PFSK-1 (cell line): ENCODE data around the gene CBFB.

ENCODE experiments used
- POLR2AphosphoS5 ChIP-seq: IDR thresholded peaks from 2 replicates; pipeline ENCODE4 v1.6.1; 2012; ENCODE audit warnings: low read depth, mild to moderate bottlenecking, control low read depth, low read length, moderate library complexity
- REST ChIP-seq, 2 experiments: IDR thresholded peaks; 2 replicates each; pipeline versions ENCODE4 v1.6.1 to v1.8.0; 2011 to 2012; ENCODE audit warnings: low read depth in 2 of 2, low read length in 2 of 2, control low read depth in 1 of 2, inconsistent platforms in 1 of 2, mild to moderate bottlenecking in 1 of 2, moderate library complexity in 1 of 2; ENCODE audit not compliant: insufficient read depth in 1 of 2

GRCh38 chr16:67142342-67142741, 113.4 kb downstream of the CBFB start:
- TF ChIP-seq POLR2AphosphoS5: no peak
- no peak for TF ChIP-seq REST (IDR thresholded peaks at IDR 0.05; ENCODE audit: insufficient read depth in 1 of 2, low read depth in 2 of 2, low read length in 2 of 2)
